H1 (cell line): ENCODE data around the gene RTTN. TPM values are rescaled to one million over a fixed set of nuclear protein-coding genes. Genes with fewer than 3 reads are reported as not detected.

Experiments
- CTCF ChIA-PET: fragments of 300-600 bp; sonication (Branson Sonifier 250); formaldehyde crosslinking; loops from one replicate; lab custom pipeline; 2021; ENCODE audit not compliant: partially characterized antibody; lab: Charles Lee
- POLR2A ChIA-PET: fragments of 300-600 bp; sonication (Branson Sonifier 250); formaldehyde crosslinking; loops from one replicate; lab custom pipeline; 2021; ENCODE audit warnings: inconsistent platforms; ENCODE audit not compliant: partially characterized antibody; lab: Charles Lee
- DNase-seq, 2 experiments: peaks; one replicate each; pipeline versions ENCODE4 v3.0.0 to v3.0.0-alpha.2; 2010 to 2022; ENCODE audit warnings: low spot score in 2 of 2, low read depth in 1 of 2, mixed read lengths in 1 of 2
- FAIRE-seq: peaks from 2 replicates; lab custom pipeline; 2011; peaks lifted over from hg19 to GRCh38; lab: Jason Lieb, UNC
- H2AFZ ChIP-seq: 2 replicates; pipeline ENCODE4 v1.8.1; 2012; ENCODE audit warnings: low read length, inconsistent platforms
- H2AK5ac ChIP-seq: 2 replicates; pipeline ENCODE4 v1.6.1; 2013; ENCODE audit warnings: low read depth, low read length
- H2BK120ac ChIP-seq: replicated peaks from 2 replicates; pipeline ENCODE3; 2013; ENCODE audit warnings: low read depth, low read length, inconsistent platforms
- H2BK12ac ChIP-seq: 2 replicates; pipeline ENCODE4 v1.6.1; 2013; ENCODE audit warnings: low read depth, low read length
- H2BK15ac ChIP-seq: 2 replicates; pipeline ENCODE4 v1.6.1; 2013; ENCODE audit warnings: low read length
- H2BK20ac ChIP-seq: 2 replicates; pipeline ENCODE4 v1.6.1; 2013; ENCODE audit warnings: low read length
- H2BK5ac ChIP-seq: 2 replicates; pipeline ENCODE4 v1.6.1; 2013; ENCODE audit warnings: low read depth, low read length
- H3K14ac ChIP-seq: 2 replicates; pipeline ENCODE4 v1.6.1; 2013; ENCODE audit warnings: inconsistent platforms; ENCODE audit not compliant: insufficient read length
- H3K18ac ChIP-seq: 2 replicates; pipeline ENCODE4 v1.6.1; 2013; ENCODE audit warnings: low read length; ENCODE audit errors: extremely low read depth
- H3K23ac ChIP-seq: 2 replicates; pipeline ENCODE4 v1.6.1; 2013; ENCODE audit warnings: inconsistent platforms; ENCODE audit not compliant: insufficient read length
- H3K23me2 ChIP-seq: 2 replicates; pipeline ENCODE4 v1.6.1; 2013; ENCODE audit warnings: low read depth, low read length
- H3K27ac ChIP-seq: 2 replicates; pipeline ENCODE4 v1.6.1; 2011; ENCODE audit warnings: low read depth, low read length, inconsistent platforms
- H3K27me3 ChIP-seq, 4 experiments: replicated peaks in 1 of 4; 1 replicate in 1 of 4; 2 replicates in 3 of 4; pipeline versions ENCODE4 v1.6.1 to v1.8.1; 2011 to 2013; ENCODE audit warnings: low read length in 3 of 4, mild to moderate bottlenecking in 3 of 4, inconsistent platforms in 2 of 4, mixed read lengths in 2 of 4, moderate library complexity in 1 of 4; ENCODE audit not compliant: control insufficient read depth in 3 of 4, insufficient read depth in 3 of 4; ENCODE audit errors: extremely low read depth in 1 of 4
- H3K36me3 ChIP-seq, 4 experiments: 2 replicates each; pipeline versions ENCODE4 v1.6.1 to v1.8.1; 2011 to 2013; ENCODE audit warnings: mild to moderate bottlenecking in 4 of 4, low read length in 3 of 4, moderate library complexity in 2 of 4, control low read depth in 1 of 4, inconsistent platforms in 1 of 4; ENCODE audit not compliant: insufficient read depth in 4 of 4, control insufficient read depth in 2 of 4
- H3K4ac ChIP-seq: replicated peaks from 2 replicates; pipeline ENCODE3; 2013; ENCODE audit warnings: low read length, low read depth, mixed read lengths, inconsistent platforms; ENCODE audit not compliant: insufficient read length
- H3K4me1 ChIP-seq, 4 experiments: replicated peaks in 1 of 4; 1 replicate in 1 of 4; 2 replicates in 3 of 4; pipeline versions ENCODE4 v1.6.1 to v1.8.1; 2011 to 2013; ENCODE audit warnings: low read length in 3 of 4, inconsistent platforms in 2 of 4, mixed read lengths in 1 of 4; ENCODE audit not compliant: insufficient read depth in 4 of 4, control insufficient read depth in 3 of 4
- H3K4me2 ChIP-seq, 2 experiments: 2 replicates each; pipeline versions ENCODE4 v1.6.1 to v1.8.1; 2011 to 2013; ENCODE audit warnings: low read depth in 2 of 2, low read length in 2 of 2, control low read depth in 1 of 2, inconsistent platforms in 1 of 2, mild to moderate bottlenecking in 1 of 2; ENCODE audit not compliant: insufficient read depth in 1 of 2
- H3K4me3 ChIP-seq, 4 experiments: fragments of 200-600, 300-600 bp in 1 of 4; sonication (generic), shearing (Covaris generic), sonication (Bioruptor Twin) in 1 of 4; 2 replicates each; pipeline versions ENCODE4 v1.5.1 to v1.8.1; 2011 to 2016; ENCODE audit warnings: low read length in 4 of 4, low read depth in 3 of 4, control low read depth in 2 of 4, inconsistent platforms in 2 of 4, mild to moderate bottlenecking in 2 of 4, mixed read lengths in 1 of 4, moderate library complexity in 1 of 4; ENCODE audit not compliant: insufficient read depth in 2 of 4; ENCODE audit errors: extremely low read depth in 1 of 4
- H3K56ac ChIP-seq: replicated peaks from 2 replicates; pipeline ENCODE3; 2013; ENCODE audit warnings: low read depth, mild to moderate bottlenecking, mixed read lengths, low read length, inconsistent platforms; ENCODE audit not compliant: insufficient read length
- H3K79me1 ChIP-seq: 2 replicates; pipeline ENCODE4 v1.6.1; 2013; ENCODE audit warnings: low read depth, low read length, control low read depth
- H3K79me2 ChIP-seq, 2 experiments: 2 replicates each; pipeline versions ENCODE4 v1.6.1 to v1.8.1; 2012 to 2013; ENCODE audit warnings: low read length in 2 of 2, mild to moderate bottlenecking in 2 of 2, inconsistent platforms in 1 of 2; ENCODE audit not compliant: insufficient read depth in 2 of 2, control insufficient read depth in 1 of 2
- H3K9ac ChIP-seq, 4 experiments: replicated peaks in 1 of 4; 1 replicate in 1 of 4; 2 replicates in 3 of 4; pipeline versions ENCODE4 v1.6.1 to v1.8.1; 2011 to 2013; ENCODE audit warnings: low read depth in 3 of 4, low read length in 3 of 4, control low read depth in 2 of 4, mild to moderate bottlenecking in 2 of 4, moderate library complexity in 2 of 4, inconsistent platforms in 1 of 4; ENCODE audit errors: extremely low read depth in 1 of 4
- H3K9me3 ChIP-seq, 2 experiments: 2 replicates each; pipeline versions ENCODE4 v1.6.1 to v1.8.1; 2012 to 2013; ENCODE audit warnings: mild to moderate bottlenecking in 2 of 2, moderate library complexity in 2 of 2, control low read depth in 1 of 2, inconsistent platforms in 1 of 2, low read depth in 1 of 2, low read length in 1 of 2, mixed read lengths in 1 of 2; ENCODE audit not compliant: insufficient read depth in 2 of 2
- H4K20me1 ChIP-seq, 2 experiments: replicated peaks in 1 of 2; 2 replicates each; pipeline versions ENCODE3 to v1.8.1; 2011 to 2013; ENCODE audit warnings: inconsistent platforms in 2 of 2, low read length in 2 of 2, mild to moderate bottlenecking in 1 of 2; ENCODE audit not compliant: insufficient read depth in 2 of 2, control insufficient read depth in 1 of 2
- H4K5ac ChIP-seq: 2 replicates; pipeline ENCODE4 v1.6.1; 2013; ENCODE audit warnings: low read length, low read depth, mixed read lengths, inconsistent platforms; ENCODE audit not compliant: insufficient read length
- H4K8ac ChIP-seq: 2 replicates; pipeline ENCODE4 v1.8.0; 2013; ENCODE audit warnings: mild to moderate bottlenecking, moderate library complexity, low read length, inconsistent platforms; ENCODE audit not compliant: insufficient read depth; ENCODE audit errors: extremely low read depth
- H4K91ac ChIP-seq: replicated peaks from 2 replicates; pipeline ENCODE3; 2013; ENCODE audit warnings: low read length, mixed read lengths, inconsistent platforms; ENCODE audit not compliant: insufficient read length
- ATF2 ChIP-seq: IDR thresholded peaks from 2 replicates; pipeline ENCODE4 v1.6.1; 2012; ENCODE audit warnings: low read length, inconsistent platforms
- BACH1 ChIP-seq: IDR thresholded peaks from 2 replicates; pipeline ENCODE4 v1.6.1; 2012; ENCODE audit warnings: low read length, improper control_type of control experiment
- CHD1 ChIP-seq: IDR thresholded peaks from 2 replicates; pipeline ENCODE4 v1.6.1; 2012; ENCODE audit warnings: low read depth, low read length, improper control_type of control experiment
- SP2 ChIP-seq: IDR thresholded peaks from 2 replicates; pipeline ENCODE4 v1.6.1; 2012; ENCODE audit warnings: mild to moderate bottlenecking, low read length, inconsistent platforms
- TAF1 ChIP-seq: IDR thresholded peaks from 2 replicates; pipeline ENCODE4 v1.6.1; 2011; ENCODE audit warnings: mild to moderate bottlenecking, low read depth, low read length
- WGBS, 2 experiments: shearing (Covaris generic) in 1 of 2; methylation state at CpG; one replicate each; pipeline versions ENCODE4 v1.1.6 to v1.1.7; 2013 to 2015; ENCODE audit warnings: low lambda C conversion rate in 2 of 2, mixed read lengths in 2 of 2, inconsistent platforms in 1 of 2, low coverage in 1 of 2, missing lambda C conversion rate in 1 of 2; ENCODE audit not compliant: insufficient replicate concordance in 2 of 2, insufficient coverage in 1 of 2, insufficient read length in 1 of 2; ENCODE audit errors: extremely low coverage in 1 of 2, missing lambda C conversion rate in 1 of 2; 5-methylcytosine and 5-hydroxymethylcytosine counted together
- polyA plus RNA-seq, 7 experiments: library from polyadenylated mRNA; depleted of rRNA in 3 of 7; stranded (reverse) in 5 of 7; unstranded in 2 of 7; fragments of >200 nt in 5 of 7; fragments of 200-250 nt in 2 of 7; gene quantifications; 1 replicate in 5 of 7; 2 replicates in 1 of 7; 4 replicates in 1 of 7; pipeline versions ENCODE4 v1.2.1 to v1.2.3, GENCODE V29; 2011 to 2013; ENCODE audit warnings: missing spikeins in 2 of 7, mixed read lengths in 2 of 7
- total RNA-seq: library from RNA; stranded (reverse); fragmentation: NEBNext Ultra II Directional; extraction: Animal tissue kit (Norgen Biotek cat#: 25700); gene quantifications from 2 replicates; pipeline ENCODE4 v1.2.1, GENCODE V29; 2021

RTTN gene
- total and polyA plus RNA-seq, 2 of the 8 experiments (the other 6 are each of a cell fraction or from before 2014, with no cell fraction given) = 9.1 to 21.4 TPM

GRCh38 chr18:70197026-70197425 is 8.5 kb downstream of the RTTN start:
- peaks cover 0 to 1% (median 0%) of the 10 kb centered on the region in 4 experiments; a peak in 1 of 7 replicates for H3K27me3 ChIP-seq
- peaks cover 0 to 3% of the 10 kb centered on the region in 2 experiments for H4K20me1 ChIP-seq
- no peaks in the 10 kb centered on the region for H3K9me3 ChIP-seq
- no peak overlapping the region for H3K14ac ChIP-seq
- H3K4me1 ChIP-seq = no peaks in the 10 kb centered on the region
- H2AFZ ChIP-seq = no peak overlapping the region
- no peak overlapping the region for H2BK20ac ChIP-seq
- H3K27ac ChIP-seq = no peak overlapping the region
- H3K9ac ChIP-seq = no peak overlapping the region
- H3K4ac ChIP-seq = no peak overlapping the region
- no peak overlapping the region for H2BK12ac ChIP-seq
- no peak overlapping the region for H4K5ac ChIP-seq
- H3K79me1 ChIP-seq = no peaks in the 10 kb centered on the region
- no peak overlapping the region for H3K18ac ChIP-seq
- H3K23me2 ChIP-seq = no peaks in the 10 kb centered on the region; the same call in 1 of the 2 replicates
- no peak for TF ChIP-seq ATF2
- no peak for TF ChIP-seq BACH1
- no peak for TF ChIP-seq CHD1
- no peak for TF ChIP-seq TAF1
- TF ChIP-seq SP2 = no peak
- no peak overlapping the region for H3K23ac ChIP-seq
- H3K36me3 ChIP-seq = peaks cover 0 to 39% (median 19%) of the 10 kb centered on the region in 4 experiments; a peak in 7 of 8 replicates
- H3K79me2 ChIP-seq = no peaks in the 10 kb centered on the region
- WGBS, 2 experiments = 92% methylated on average over 6 of the region's 6 CpGs; no CpG with 5 or more reads in 1 of the 2 experiments
- no peak overlapping the region for H2BK120ac ChIP-seq
- no peak overlapping the region for H3K4me3 ChIP-seq
- ChIA-PET POLR2A (no interaction called here), CTCF (interaction anchor here (0.7 to 4.1 kb wide), 10 partner anchors 9 to 256 kb away, joined by 3 to 84 read pairs (median 4); partner anchors contain the start of gene RTTN)
- FAIRE-seq (no peak), DNase-seq (no peak)
- H2BK15ac ChIP-seq = no peak overlapping the region
- H2BK5ac ChIP-seq = no peak overlapping the region
- H3K4me2 ChIP-seq = no peak overlapping the region
- no peak overlapping the region for H4K91ac ChIP-seq
- no peak overlapping the region for H2AK5ac ChIP-seq
- no peak overlapping the region for H3K56ac ChIP-seq
- H4K8ac ChIP-seq = no peak overlapping the region
